C4-2B (cell line): ENCODE results near the gene PHYKPL.

Experiments used
- H3K27ac ChIP-seq: fragments of 450-650 bp; 2 replicates; pipeline ENCODE4 v1.5.1; 2017
- ZFX ChIP-seq: fragments of 450-650 bp; IDR thresholded peaks from 2 replicates; pipeline ENCODE4 v1.6.1; 2017
- TF ChIP-seq, protein P1 (sequence below): fragments of 450-650 bp; conservative IDR thresholded peaks from 2 replicates; pipeline ENCODE4 v1.5.1; 2017; ENCODE audit warnings: mild to moderate bottlenecking

The PHYKPL gene

DNA sequence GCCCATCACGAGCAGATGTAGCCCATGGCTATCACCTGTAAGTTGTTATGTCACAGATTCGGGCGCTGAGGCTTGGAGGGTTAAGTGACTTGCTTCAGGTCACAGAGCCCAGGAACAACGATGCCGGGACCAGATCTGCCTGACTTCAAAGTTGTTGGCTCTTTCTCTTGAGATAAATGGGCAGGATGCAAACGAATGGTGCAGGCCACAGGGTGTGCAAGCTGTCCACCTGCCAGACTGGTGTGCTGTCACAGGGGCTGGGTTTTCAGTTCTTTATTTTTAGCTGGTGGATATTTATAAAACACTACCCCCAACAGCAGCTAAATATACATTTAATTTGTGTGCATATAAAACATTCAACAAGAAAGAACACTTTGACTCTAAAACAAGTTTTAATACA, 17.7 kb upstream of the PHYKPL start:
- TF ChIP-seq, protein P1, sequence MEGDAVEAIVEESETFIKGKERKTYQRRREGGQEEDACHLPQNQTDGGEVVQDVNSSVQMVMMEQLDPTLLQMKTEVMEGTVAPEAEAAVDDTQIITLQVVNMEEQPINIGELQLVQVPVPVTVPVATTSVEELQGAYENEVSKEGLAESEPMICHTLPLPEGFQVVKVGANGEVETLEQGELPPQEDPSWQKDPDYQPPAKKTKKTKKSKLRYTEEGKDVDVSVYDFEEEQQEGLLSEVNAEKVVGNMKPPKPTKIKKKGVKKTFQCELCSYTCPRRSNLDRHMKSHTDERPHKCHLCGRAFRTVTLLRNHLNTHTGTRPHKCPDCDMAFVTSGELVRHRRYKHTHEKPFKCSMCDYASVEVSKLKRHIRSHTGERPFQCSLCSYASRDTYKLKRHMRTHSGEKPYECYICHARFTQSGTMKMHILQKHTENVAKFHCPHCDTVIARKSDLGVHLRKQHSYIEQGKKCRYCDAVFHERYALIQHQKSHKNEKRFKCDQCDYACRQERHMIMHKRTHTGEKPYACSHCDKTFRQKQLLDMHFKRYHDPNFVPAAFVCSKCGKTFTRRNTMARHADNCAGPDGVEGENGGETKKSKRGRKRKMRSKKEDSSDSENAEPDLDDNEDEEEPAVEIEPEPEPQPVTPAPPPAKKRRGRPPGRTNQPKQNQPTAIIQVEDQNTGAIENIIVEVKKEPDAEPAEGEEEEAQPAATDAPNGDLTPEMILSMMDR: no peak
- TF ChIP-seq ZFX: no peak
- peak overlapping the region; percentile 26; the same call in 1 of the 2 replicates for H3K27ac ChIP-seq

GRCh38 chr5:178249191-178249989, 16.8 kb upstream of the PHYKPL start:
- TF ChIP-seq, protein P1: no peak
- no peak for TF ChIP-seq ZFX
- H3K27ac ChIP-seq: peak overlapping the region; percentile 26; the same call in 1 of the 2 replicates

DNA sequence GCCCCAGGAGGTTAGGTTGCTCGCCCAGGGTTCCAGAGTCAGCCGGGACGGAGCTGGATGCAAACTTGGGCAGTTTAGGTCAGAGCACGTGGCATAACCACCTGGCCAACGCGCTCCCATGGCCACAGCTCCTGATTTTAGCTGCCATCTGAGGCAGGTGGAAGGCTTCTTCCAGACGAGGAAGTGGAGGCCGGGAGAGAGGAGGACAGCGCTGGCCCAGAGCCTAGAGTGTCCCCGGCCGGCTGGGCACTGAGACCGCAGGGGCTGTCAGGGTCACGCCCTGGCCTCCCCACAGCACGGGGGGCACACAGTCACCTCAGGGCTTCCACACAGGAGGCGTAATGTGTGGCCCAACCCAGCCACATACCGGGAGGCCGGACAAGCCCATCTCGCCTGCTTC, 16.1 kb upstream of the PHYKPL start:
- TF ChIP-seq, protein P1: no peak
- no peak for TF ChIP-seq ZFX
- H3K27ac ChIP-seq: peak overlapping the region; percentile 12; the same call in 1 of the 2 replicates

- TF ChIP-seq, protein P1: no peak
- TF ChIP-seq ZFX: no peak
- no peak overlapping the region for H3K27ac ChIP-seq
Measured at GRCh38 chr5:178247481-178248456, 15.2 kb upstream of the PHYKPL start.

- no peak overlapping the region for H3K27ac ChIP-seq
- TF ChIP-seq, protein P1: no peak
- TF ChIP-seq ZFX: no peak
Measured at GRCh38 chr5:178246624-178247279, 14.2 kb upstream of the PHYKPL start.

GRCh38 chr5:178245389-178245788, 12.8 kb upstream of the PHYKPL start:
- TF ChIP-seq, protein P1: no peak
- TF ChIP-seq ZFX: no peak
- H3K27ac ChIP-seq: no peak overlapping the region
